Astrocyte of the spinal cord (primary cell): ENCODE results near the gene PERCC1.

Source experiments
- DNase-seq: peaks from one replicate; pipeline ENCODE4 v3.0.0; 2011; ENCODE audit warnings: low read depth, low spot score
- H3K4me3 ChIP-seq: 2 replicates; pipeline ENCODE4 v1.5.1; 2011; ENCODE audit warnings: low read depth, mild to moderate bottlenecking, low read length, moderate library complexity
- in situ Hi-C: cut with HindIII; loops from 2 replicates; pipeline ENCODE4 v1.10.0; 2017; ENCODE audit warnings: low sequenced_read_pairs
- TF ChIP-seq, protein P1 (sequence below): IDR thresholded peaks from 2 replicates; pipeline ENCODE4 v1.5.1; 2012; ENCODE audit warnings: low read depth, mild to moderate bottlenecking, low read length, inconsistent platforms

PERCC1 gene

GRCh38 chr16:1443980-1444729 lies 13.3 kb downstream of the PERCC1 start, which contains the start of gene CCDC154:
Gene CCDC154 (minus strand): TSS chr16:1444556. CDS start chr16:1444322, 234 bp downstream.
- in situ Hi-C loops: no loop called here
- no peak for DNase-seq
- no peak within 1 kb of the TSS for H3K4me3 ChIP-seq
- TF ChIP-seq, protein P1, sequence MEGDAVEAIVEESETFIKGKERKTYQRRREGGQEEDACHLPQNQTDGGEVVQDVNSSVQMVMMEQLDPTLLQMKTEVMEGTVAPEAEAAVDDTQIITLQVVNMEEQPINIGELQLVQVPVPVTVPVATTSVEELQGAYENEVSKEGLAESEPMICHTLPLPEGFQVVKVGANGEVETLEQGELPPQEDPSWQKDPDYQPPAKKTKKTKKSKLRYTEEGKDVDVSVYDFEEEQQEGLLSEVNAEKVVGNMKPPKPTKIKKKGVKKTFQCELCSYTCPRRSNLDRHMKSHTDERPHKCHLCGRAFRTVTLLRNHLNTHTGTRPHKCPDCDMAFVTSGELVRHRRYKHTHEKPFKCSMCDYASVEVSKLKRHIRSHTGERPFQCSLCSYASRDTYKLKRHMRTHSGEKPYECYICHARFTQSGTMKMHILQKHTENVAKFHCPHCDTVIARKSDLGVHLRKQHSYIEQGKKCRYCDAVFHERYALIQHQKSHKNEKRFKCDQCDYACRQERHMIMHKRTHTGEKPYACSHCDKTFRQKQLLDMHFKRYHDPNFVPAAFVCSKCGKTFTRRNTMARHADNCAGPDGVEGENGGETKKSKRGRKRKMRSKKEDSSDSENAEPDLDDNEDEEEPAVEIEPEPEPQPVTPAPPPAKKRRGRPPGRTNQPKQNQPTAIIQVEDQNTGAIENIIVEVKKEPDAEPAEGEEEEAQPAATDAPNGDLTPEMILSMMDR: no peak

DNA sequence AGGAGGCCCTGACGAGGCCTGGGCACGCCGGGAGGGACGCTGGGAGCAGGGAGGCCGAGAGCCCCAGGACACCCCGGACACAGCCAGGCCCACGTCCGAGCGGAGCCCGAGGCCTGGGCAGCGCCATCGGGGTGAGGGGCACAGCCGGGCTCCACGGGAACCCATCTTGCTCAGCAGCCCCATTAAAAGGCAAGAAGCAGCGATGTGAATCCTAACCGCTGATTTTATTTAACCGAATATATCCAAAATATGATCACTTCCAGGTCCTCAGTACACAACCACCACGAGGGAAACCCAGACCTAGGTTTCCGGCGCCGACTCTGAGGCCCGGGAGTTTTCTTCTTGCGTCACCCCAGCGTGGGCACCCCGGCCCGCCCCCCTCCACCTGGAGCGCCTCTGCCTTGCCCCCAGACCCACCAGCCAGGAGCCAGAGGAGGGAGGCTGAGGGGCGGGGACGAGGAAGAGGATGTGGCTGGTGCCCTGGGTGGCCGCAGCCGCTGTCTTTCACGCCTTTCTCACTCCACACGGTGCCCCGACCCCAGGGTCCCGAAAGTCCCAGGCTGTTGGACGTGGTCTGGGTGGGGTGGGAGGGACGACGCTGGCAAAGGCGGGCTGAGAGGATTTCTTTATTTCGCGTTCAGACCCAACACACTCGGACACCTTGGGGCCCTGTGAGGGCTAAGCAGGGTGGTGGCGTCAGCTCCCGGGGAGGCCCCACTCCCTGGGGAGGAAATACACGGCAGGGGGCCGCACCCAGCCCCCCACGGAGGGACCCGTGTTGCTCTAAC lies 14.0 kb downstream of the PERCC1 start:
- no peak for DNase-seq
- no peak overlapping the region for H3K4me3 ChIP-seq
- in situ Hi-C loops: no loop called here
- TF ChIP-seq, protein P1: no peak

- no peak overlapping the region for H3K4me3 ChIP-seq
- in situ Hi-C loops: no loop called here
- TF ChIP-seq, protein P1: no peak
- no peak for DNase-seq
Measured at GRCh38 chr16:1445518-1446203, 14.8 kb downstream of the PERCC1 start.

GRCh38 chr16:1446296-1447080 lies 15.6 kb downstream of the PERCC1 start:
- DNase-seq: no peak
- in situ Hi-C loops: no loop called here
- H3K4me3 ChIP-seq: no peak overlapping the region
- TF ChIP-seq, protein P1: no peak

GRCh38 chr16:1447965-1448364 lies 17.1 kb downstream of the PERCC1 start:
- no peak for DNase-seq
- in situ Hi-C loops: no loop called here
- H3K4me3 ChIP-seq: no peak overlapping the region
- TF ChIP-seq, protein P1: no peak
